Muscle layer of duodenum (tissue), 2 donors: Measurements from ENCODE around the gene GLT6D1.
"Not testable (repeated sequence)": the region's sequence is repeated elsewhere in the genome, so short reads cannot be mapped to it uniquely, and the experiment has no call there.

Experiments used
- H3K27ac ChIP-seq: one replicate; pipeline ENCODE4 v1.7.0; 2013; ENCODE audit warnings: mild to moderate bottlenecking, low read length
- H3K27me3 ChIP-seq: one replicate; pipeline ENCODE4 v1.7.0; 2013; ENCODE audit warnings: low read depth, mild to moderate bottlenecking, control low read depth, low read length
- H3K36me3 ChIP-seq, 2 donors: one replicate each; pipeline ENCODE4 v1.7.0; 2013; ENCODE audit warnings: low read length in 2 of 2, control low read depth in 1 of 2, mild to moderate bottlenecking in 1 of 2; ENCODE audit not compliant: insufficient read depth in 2 of 2, control insufficient read depth in 1 of 2
- H3K4me1 ChIP-seq, 2 donors: one replicate each; pipeline ENCODE4 v1.7.0; 2013; ENCODE audit warnings: low read length in 2 of 2, mild to moderate bottlenecking in 2 of 2, control low read depth in 1 of 2, moderate library complexity in 1 of 2; ENCODE audit not compliant: insufficient read depth in 2 of 2, control insufficient read depth in 1 of 2
- H3K4me3 ChIP-seq, 2 donors: one replicate each; pipeline ENCODE4 v1.7.0; 2013; ENCODE audit warnings: low read length in 2 of 2, low read depth in 1 of 2, mild to moderate bottlenecking in 1 of 2
- H3K9me3 ChIP-seq, 2 donors: one replicate each; pipeline ENCODE4 v1.7.0; 2013; ENCODE audit warnings: low read length in 2 of 2, control low read depth in 1 of 2, mild to moderate bottlenecking in 1 of 2; ENCODE audit not compliant: control insufficient read depth in 1 of 2
- donor health status: healthy.

The GLT6D1 gene

DNA sequence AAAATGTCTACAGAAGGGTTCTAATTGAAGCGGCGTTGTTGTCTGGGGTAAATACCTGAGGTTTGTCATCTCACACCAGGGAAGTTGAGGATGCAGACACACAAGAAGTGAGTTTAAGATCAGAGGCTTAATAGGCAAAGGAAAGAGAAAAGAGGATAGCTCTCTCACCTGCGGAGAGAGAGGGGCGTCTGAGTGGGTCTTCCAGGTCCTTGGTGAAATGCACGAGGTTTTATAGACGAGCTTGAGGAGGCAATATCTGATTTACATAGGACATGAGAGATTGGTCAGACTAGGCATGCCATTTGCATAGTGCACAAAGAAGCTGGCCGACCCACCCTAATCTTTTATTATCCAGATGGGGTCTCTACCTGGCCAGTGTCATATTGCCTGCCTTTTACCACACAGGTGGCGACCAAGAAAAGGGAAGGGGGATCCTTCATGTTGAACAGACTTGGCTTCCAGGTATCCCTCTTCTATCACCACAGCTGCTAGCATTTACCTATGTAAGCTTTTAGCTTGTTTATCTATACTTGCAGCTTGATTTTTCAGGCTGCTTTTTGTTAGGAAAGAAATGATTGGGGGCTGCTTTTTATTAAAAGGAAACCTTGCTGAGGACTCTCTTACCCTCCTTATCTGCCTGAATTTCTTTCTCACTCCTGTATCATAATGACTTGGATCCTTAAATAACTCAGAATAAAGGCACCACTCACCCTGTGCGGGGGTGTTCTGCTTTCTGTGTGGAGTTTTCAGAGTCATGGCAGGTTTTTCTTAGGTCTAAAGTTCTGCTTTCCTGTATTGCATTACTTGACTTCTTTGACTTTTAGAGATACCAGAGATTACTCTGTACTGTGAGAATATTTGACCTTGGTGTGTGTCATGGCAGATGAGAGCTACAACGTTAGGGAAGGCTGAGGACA is 9.4 kb upstream of the GLT6D1 start:
- H3K36me3 ChIP-seq: no peaks in the 10 kb centered on the region
- peaks cover 25 to 53% of the 10 kb centered on the region in 2 donors for H3K9me3 ChIP-seq
- H3K27ac ChIP-seq: no peak overlapping the region
- H3K4me3 ChIP-seq: no peak overlapping the region
- H3K4me1 ChIP-seq: no peaks in the 10 kb centered on the region
- H3K27me3 ChIP-seq: no peaks in the 10 kb centered on the region

DNA sequence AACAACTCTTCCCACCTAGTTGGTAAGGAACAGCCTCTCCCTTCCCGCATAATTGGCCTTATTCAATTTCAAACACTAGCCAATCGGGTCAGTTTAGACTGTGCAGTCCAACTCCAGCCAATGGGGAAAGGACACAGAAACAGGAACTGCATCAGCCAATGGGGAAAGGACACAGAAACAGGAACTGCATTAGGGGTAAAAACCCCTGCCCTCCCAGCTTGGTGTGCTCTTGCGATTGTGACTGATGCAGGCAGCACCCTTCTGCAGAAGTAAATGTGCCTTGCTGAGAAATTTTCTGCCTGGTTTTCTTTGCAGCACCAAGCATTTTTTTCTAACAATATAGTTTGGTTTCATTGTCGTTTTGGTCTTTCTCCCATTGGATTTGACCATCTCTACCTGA is 8.5 kb upstream of the GLT6D1 start:
- peaks cover 25 to 53% of the 10 kb centered on the region in 2 donors for H3K9me3 ChIP-seq
- no peak overlapping the region for H3K27ac ChIP-seq
- no peak overlapping the region for H3K4me3 ChIP-seq
- H3K36me3 ChIP-seq: no peaks in the 10 kb centered on the region
- H3K27me3 ChIP-seq: no peaks in the 10 kb centered on the region
- no peaks in the 10 kb centered on the region for H3K4me1 ChIP-seq

DNA sequence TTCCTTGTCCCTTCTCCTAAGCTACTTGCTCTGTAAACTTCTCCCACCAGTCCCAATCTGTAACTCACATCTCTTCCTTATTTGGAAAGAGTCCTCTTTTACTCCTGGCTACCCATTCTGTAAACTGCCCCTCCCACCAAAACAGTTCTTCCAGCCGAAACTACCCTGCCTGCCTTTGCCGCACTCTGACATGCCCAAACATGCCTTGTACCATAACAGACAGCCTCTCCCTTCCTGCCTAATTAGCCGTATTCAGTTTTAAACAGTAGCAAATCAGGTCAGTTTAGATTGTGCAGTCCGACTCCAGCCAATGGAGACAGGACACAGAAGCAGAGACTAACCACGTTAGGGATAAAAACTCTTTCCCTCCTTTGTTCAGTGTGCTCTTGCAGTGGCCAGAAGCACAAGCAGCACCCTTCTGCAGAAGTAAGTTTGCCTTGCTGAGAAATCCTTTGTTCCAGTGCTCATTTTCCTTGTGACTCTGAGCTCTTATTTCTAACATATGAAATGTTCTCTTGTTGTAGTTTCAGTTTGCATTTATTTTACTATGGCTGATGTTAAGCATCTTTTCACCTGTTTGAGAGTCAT is 5.4 kb upstream of the GLT6D1 start:
- Histone ChIP-seq H3K36me3 (no peaks in the 10 kb centered on the region), H3K4me1 (no peaks in the 10 kb centered on the region), H3K27ac (no peak overlapping the region), H3K27me3 (no peaks in the 10 kb centered on the region), H3K9me3 (peaks cover 25 to 50% of the 10 kb centered on the region in 2 donors), H3K4me3 (no peak overlapping the region)

DNA sequence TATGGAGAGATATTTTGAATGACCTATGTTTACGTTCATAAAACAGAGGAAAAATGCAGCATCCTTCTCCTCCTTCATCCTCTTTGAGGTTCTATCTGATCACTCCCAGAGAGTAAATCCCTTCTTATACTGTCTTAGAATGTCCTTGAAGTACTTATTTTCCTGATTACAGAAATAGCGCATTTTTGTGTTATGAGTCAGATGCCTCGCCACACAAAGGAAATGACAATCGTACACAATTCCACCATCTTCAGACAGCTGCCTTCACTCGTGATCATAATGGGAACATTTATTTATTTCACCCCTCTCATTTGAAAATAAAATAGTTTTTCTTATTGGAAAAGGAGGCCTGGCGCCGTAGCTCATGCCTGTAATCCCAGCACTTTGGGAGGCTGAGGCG is 2.4 kb upstream of the GLT6D1 start:
- H3K27ac ChIP-seq: no peak overlapping the region
- no peaks in the 10 kb centered on the region for H3K36me3 ChIP-seq
- no peak overlapping the region for H3K4me3 ChIP-seq
- no peaks in the 10 kb centered on the region for H3K27me3 ChIP-seq
- H3K4me1 ChIP-seq: no peaks in the 10 kb centered on the region
- H3K9me3 ChIP-seq: peaks cover 17 to 25% of the 10 kb centered on the region in 2 donors

DNA sequence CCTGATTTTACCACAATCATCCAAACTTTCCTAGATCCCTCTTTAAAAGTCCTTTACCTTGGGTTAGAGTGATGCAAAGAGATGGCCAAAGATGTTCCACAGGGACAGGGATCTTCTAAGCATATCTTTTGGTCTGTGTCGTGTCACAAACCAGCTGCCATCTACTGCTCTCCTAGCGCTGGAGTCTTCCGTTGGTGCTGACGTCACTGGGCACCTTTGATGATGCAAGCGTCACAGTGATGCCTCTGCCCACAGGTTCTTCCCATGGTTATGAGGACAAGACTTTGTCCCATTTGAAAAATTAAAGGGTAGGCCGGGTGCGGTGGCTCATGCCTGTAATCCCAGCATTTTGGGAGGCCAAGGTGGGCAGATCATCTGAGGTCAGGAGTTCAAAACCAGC is 1.7 kb upstream of the GLT6D1 start:
- no peaks in the 10 kb centered on the region for H3K4me1 ChIP-seq
- H3K9me3 ChIP-seq: peaks cover 17 to 20% of the 10 kb centered on the region in 2 donors
- H3K27me3 ChIP-seq: no peaks in the 10 kb centered on the region
- H3K4me3 ChIP-seq: no peak overlapping the region
- no peak overlapping the region for H3K27ac ChIP-seq
- no peaks in the 10 kb centered on the region for H3K36me3 ChIP-seq

DNA sequence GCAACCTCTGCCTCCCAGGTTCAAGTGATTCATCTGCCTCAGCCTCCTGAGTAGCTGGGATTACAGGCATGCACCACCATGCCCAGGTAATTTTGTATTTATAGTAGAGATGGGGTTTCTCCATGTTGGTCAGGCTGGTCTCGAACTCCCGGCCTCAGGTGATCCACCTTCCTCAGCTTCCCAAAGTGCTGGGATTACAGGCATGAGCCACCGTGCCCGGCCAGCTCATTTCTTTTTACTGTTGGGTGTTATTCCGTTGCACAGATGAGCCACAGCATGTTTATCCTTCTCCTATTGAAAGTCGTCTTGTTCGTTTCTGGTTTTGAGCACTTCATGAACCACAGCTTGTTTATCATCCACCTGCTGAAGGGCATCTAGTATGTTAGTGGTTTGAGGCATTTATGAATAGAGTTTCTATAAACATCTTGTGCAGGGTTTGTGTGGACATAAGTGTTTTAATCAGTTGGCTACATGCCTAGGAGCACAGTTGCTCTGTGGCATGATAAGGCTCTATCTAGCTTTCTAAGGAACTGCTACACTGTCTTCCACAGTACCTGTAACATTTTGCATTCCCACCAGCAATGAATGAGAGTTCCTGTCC is 2.3 kb downstream of the GLT6D1 start:
- not testable (repeated sequence) for H3K27ac ChIP-seq, H3K4me1 ChIP-seq, H3K9me3 ChIP-seq, H3K36me3 ChIP-seq, H3K27me3 ChIP-seq, H3K4me3 ChIP-seq

DNA sequence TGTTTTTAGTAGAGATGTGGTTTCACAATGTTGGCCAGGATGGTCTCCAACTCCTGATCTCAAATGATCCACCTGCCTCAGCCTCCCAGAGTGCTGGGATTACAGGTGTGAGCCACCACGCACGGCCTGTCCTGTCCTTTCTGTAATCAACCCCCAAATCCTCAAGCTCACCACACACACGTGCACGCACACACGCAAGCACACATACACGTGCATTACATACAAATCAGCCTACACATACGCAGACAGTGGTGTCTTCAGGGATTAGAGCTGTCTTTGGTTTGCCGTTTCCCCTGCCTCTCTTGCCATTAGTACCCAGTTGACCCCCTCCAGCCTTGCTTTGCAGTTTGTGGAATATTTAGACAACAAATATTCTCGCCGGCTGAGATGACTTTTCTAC is 6.5 kb downstream of the GLT6D1 start:
- Histone ChIP-seq H3K36me3 (no peaks in the 10 kb centered on the region), H3K27me3 (no peaks in the 10 kb centered on the region)

DNA sequence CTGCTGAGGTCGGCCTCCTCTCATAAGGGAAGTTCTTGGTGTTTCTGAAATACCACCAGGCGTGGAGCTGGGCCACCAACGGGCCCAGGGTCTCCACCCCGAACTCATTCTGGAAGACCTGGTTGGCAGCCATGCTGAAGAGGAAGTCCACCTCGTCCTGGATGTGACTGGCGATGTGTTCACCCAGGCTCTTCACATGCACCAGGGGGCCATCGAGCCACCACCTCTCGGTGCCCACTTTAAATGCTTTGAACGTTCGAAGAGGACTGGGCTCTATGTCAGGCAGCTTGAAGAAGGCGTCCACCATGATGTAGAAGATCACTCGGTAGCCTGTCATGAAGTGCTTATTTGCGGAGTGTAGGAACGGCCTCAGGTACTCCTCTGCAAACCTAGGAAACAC is 15.1 kb downstream of the GLT6D1 start:
- Histone ChIP-seq H3K4me3 (no peak overlapping the region), H3K36me3 (no peaks in the 10 kb centered on the region), H3K27ac (no peak overlapping the region), H3K4me1 (no peaks in the 10 kb centered on the region), H3K27me3 (no peaks in the 10 kb centered on the region), H3K9me3 (peaks cover 0 to 13% of the 10 kb centered on the region in 2 donors)

More for the DNA sequence above, 6.5 kb downstream of the GLT6D1 start:
- Histone ChIP-seq H3K4me3 (no peak overlapping the region), H3K9me3 (peaks cover 0 to 4% of the 10 kb centered on the region in 2 donors), H3K27ac (no peak overlapping the region), H3K4me1 (no peaks in the 10 kb centered on the region)

DNA sequence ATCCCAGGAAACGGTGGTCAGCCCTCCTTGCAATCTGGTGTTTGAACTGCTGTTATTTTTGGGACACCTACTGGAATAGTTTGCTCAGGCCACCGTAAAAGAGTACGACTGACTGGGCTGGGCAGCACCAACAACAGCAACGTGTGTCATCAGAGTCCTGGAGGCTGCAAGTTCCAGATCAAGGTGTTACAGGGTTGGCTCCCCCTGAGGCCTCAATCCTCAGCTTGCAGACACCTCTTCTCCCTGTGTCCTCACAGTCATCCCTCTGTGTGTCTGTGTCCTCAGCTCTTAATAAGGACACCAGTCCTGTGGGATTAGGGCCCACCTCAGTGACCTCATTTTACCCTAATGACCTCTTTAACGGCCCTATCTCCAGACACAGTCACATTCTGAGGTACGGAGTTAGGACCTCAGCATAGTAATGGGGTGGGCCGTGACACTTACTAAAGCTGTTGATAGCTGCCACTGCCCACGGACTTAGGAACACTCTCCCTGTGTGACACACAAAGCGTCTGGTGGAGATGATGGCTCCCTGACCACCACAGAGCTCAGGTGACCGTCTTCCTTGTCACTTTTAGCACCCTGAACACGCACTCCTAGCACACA is 16.8 kb downstream of the GLT6D1 start:
- Histone ChIP-seq H3K4me1 (no peaks in the 10 kb centered on the region), H3K27me3 (no peaks in the 10 kb centered on the region), H3K4me3 (no peak overlapping the region), H3K36me3 (no peaks in the 10 kb centered on the region), H3K27ac (no peak overlapping the region), H3K9me3 (peaks cover 0 to 10% of the 10 kb centered on the region in 2 donors)

DNA sequence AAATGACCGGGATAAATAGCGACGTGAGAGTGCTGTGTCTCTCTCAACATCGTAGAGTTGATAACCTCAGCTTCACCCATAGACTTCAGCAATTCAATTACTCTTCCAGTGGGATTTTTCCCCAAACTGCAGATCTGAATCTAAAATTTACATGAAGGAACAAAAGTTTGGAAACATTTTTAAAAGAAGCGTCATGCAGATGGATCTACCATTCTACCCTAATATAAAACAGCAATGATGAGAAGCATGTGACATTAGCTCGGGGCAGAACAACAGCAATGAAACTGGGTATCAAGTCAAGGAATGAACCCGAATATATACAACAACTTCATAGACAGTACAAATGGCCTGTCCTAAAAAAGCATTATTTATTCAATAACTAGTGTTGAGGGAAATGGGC is 18.8 kb downstream of the GLT6D1 start:
- no peaks in the 10 kb centered on the region for H3K27me3 ChIP-seq
- H3K36me3 ChIP-seq: no peaks in the 10 kb centered on the region
- no peak overlapping the region for H3K27ac ChIP-seq
- H3K9me3 ChIP-seq: no peaks in the 10 kb centered on the region
- no peak overlapping the region for H3K4me3 ChIP-seq
- H3K4me1 ChIP-seq: no peaks in the 10 kb centered on the region

DNA sequence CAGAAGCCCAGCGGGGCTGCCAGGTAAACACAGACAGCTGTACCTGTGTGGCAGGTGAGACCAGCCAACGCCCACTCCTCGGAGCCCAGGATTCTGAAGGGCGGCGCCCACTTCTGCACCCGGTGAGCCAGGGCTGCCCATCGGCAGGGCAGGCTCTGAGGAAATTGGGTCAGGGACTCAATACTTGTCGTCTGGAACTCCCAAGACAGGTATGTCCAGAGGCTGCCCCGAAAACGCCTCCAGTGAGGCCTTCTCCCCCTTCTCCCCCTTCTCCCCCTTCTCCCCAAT is 19.8 kb downstream of the GLT6D1 start:
- Histone ChIP-seq H3K36me3 (no peaks in the 10 kb centered on the region), H3K9me3 (no peaks in the 10 kb centered on the region), H3K4me1 (no peaks in the 10 kb centered on the region), H3K27ac (no peak overlapping the region), H3K4me3 (no peak overlapping the region), H3K27me3 (no peaks in the 10 kb centered on the region)
